Mesenchymal stem cell (in vitro differentiated cells and primary cell): Measurements from ENCODE around the gene DIPK1A.

ENCODE experiments used
- DNase-seq: peaks from one replicate; pipeline ENCODE4 v3.0.0-alpha.2; 2013
- H2AFZ ChIP-seq: one replicate; pipeline ENCODE4 v1.6.1; 2013; ENCODE audit warnings: low read depth, mild to moderate bottlenecking, control low read depth, inconsistent platforms, low read length, moderate library complexity
- H2AK5ac ChIP-seq: 2 replicates; pipeline ENCODE4 v1.6.1; 2013; ENCODE audit warnings: low read length, moderate library complexity, mild to moderate bottlenecking, inconsistent platforms; ENCODE audit not compliant: severe bottlenecking
- H2BK120ac ChIP-seq: one replicate; pipeline ENCODE4 v1.6.1; 2013; ENCODE audit warnings: low read depth, mild to moderate bottlenecking, inconsistent platforms, low read length, moderate library complexity
- H2BK12ac ChIP-seq, 2 experiments: one replicate each; pipeline ENCODE4 v1.6.1; 2013; ENCODE audit warnings: inconsistent platforms in 2 of 2, low read length in 2 of 2, mild to moderate bottlenecking in 2 of 2, moderate library complexity in 2 of 2, control low read depth in 1 of 2
- H2BK15ac ChIP-seq: one replicate; pipeline ENCODE4 v1.6.1; 2013; ENCODE audit warnings: mild to moderate bottlenecking, low read depth, inconsistent platforms; ENCODE audit not compliant: poor library complexity, severe bottlenecking
- H2BK5ac ChIP-seq: 2 replicates; pipeline ENCODE4 v1.6.1; 2013; ENCODE audit warnings: low read depth, mild to moderate bottlenecking, low read length, control low read depth, inconsistent platforms; ENCODE audit not compliant: poor library complexity, severe bottlenecking
- H3K14ac ChIP-seq, 2 experiments: one replicate each; pipeline ENCODE4 v1.6.1; 2013; ENCODE audit warnings: inconsistent platforms in 2 of 2, low read length in 2 of 2, control low read depth in 1 of 2, mild to moderate bottlenecking in 1 of 2, moderate library complexity in 1 of 2
- H3K18ac ChIP-seq, 2 experiments: one replicate each; pipeline ENCODE4 v1.6.1; 2013; ENCODE audit warnings: inconsistent platforms in 2 of 2, low read length in 2 of 2, control low read depth in 1 of 2, low read depth in 1 of 2, mild to moderate bottlenecking in 1 of 2
- H3K23ac ChIP-seq, 2 experiments: one replicate each; pipeline ENCODE4 v1.6.1; 2013; ENCODE audit warnings: inconsistent platforms in 2 of 2, low read length in 2 of 2, mild to moderate bottlenecking in 2 of 2, moderate library complexity in 2 of 2, control low read depth in 1 of 2
- H3K27ac ChIP-seq: 2 replicates; pipeline ENCODE4 v1.5.1; 2013; ENCODE audit warnings: mild to moderate bottlenecking, moderate library complexity, low read length, control low read depth, inconsistent platforms; ENCODE audit not compliant: poor library complexity, severe bottlenecking
- H3K27me3 ChIP-seq, 2 experiments: 2 replicates each; pipeline versions ENCODE4 v1.6.1 to v1.7.0; 2013; ENCODE audit warnings: low read length in 2 of 2, mild to moderate bottlenecking in 2 of 2, moderate library complexity in 2 of 2, control low read depth in 1 of 2, inconsistent platforms in 1 of 2; ENCODE audit not compliant: control insufficient read depth in 1 of 2, insufficient read depth in 1 of 2
- H3K36me3 ChIP-seq, 2 experiments: 2 replicates each; pipeline versions ENCODE4 v1.6.1 to v1.7.0; 2013; ENCODE audit warnings: low read length in 2 of 2, control low read depth in 1 of 2, inconsistent platforms in 1 of 2, low read depth in 1 of 2, mild to moderate bottlenecking in 1 of 2; ENCODE audit not compliant: insufficient read depth in 2 of 2, control insufficient read depth in 1 of 2
- H3K4ac ChIP-seq, 2 experiments: one replicate each; pipeline ENCODE4 v1.6.1; 2013; ENCODE audit warnings: inconsistent platforms in 2 of 2, low read length in 2 of 2, mild to moderate bottlenecking in 2 of 2, moderate library complexity in 2 of 2, control low read depth in 1 of 2, low read depth in 1 of 2
- H3K4me1 ChIP-seq: 2 replicates; pipeline ENCODE4 v1.6.1; 2013; ENCODE audit warnings: low read depth, low read length, control low read depth; ENCODE audit not compliant: control insufficient read depth, insufficient read depth
- H3K4me2 ChIP-seq: 2 replicates; pipeline ENCODE4 v1.6.1; 2013; ENCODE audit warnings: low read length, mild to moderate bottlenecking, inconsistent platforms; ENCODE audit not compliant: poor library complexity, severe bottlenecking
- H3K4me3 ChIP-seq, 2 experiments: 2 replicates each; pipeline versions ENCODE4 v1.5.1 to v1.7.0; 2013; ENCODE audit warnings: low read length in 2 of 2, mild to moderate bottlenecking in 2 of 2, control low read depth in 1 of 2, low read depth in 1 of 2; ENCODE audit not compliant: insufficient read depth in 1 of 2
- H3K79me1 ChIP-seq: replicated peaks from 2 replicates; pipeline ENCODE4 v1.6.1; 2013; ENCODE audit warnings: mild to moderate bottlenecking, control low read depth, low read length, inconsistent platforms; ENCODE audit not compliant: poor library complexity, severe bottlenecking
- H3K9ac ChIP-seq: 2 replicates; pipeline ENCODE4 v1.7.0; 2013; ENCODE audit warnings: mild to moderate bottlenecking, low read length, moderate library complexity
- H3K9me3 ChIP-seq: 2 replicates; pipeline ENCODE4 v1.7.0; 2013; ENCODE audit warnings: mild to moderate bottlenecking, low read length; ENCODE audit not compliant: control insufficient read depth
- H4K8ac ChIP-seq: one replicate; pipeline ENCODE4 v1.6.1; 2013; ENCODE audit warnings: inconsistent platforms, mild to moderate bottlenecking, low read length, moderate library complexity
- H4K91ac ChIP-seq: one replicate; pipeline ENCODE4 v1.6.1; 2013; ENCODE audit warnings: mild to moderate bottlenecking, low read length, inconsistent platforms
- WGBS: methylation state at CpG from one replicate; pipeline ENCODE4 v1.1.7; 2013; ENCODE audit warnings: mixed read lengths; 5-methylcytosine and 5-hydroxymethylcytosine counted together

The DIPK1A gene

DNA sequence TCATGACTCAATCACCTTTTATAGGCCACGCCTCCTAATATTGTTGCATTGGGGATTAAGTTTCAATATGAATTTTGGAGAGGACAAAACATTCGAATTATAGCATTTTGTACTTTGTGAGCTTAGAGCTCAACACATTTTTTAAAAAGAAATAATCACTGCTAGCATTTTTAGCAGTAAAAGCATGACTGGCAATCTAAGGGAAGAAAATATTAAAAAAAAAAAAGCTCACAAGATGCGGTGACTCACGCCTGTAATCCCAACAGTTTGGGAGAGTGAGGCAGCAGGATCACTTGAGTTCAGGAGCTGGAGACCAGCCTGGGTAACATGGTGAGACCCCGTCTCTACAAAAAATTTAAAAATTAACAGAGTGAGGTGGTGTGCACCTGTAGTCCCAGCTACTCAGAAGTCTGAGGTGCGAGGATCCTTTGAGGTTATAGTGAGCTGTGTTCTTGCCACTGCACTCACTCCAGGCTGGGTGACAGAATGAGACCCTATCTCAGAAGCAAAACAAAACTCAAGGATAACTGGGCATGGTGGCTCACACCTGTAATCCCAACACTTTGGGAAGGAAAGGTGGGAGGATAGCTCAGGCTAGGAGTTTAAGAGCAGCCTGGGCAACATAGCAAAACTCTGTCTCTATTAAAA is 28.8 kb upstream of the DIPK1A start:
- H3K9me3 ChIP-seq = no peaks in the 10 kb centered on the region
- no peak overlapping the region for H2BK12ac ChIP-seq
- H3K4me1 ChIP-seq = no peaks in the 10 kb centered on the region
- no peak overlapping the region for H2BK15ac ChIP-seq
- no peak overlapping the region for H2AK5ac ChIP-seq
- WGBS = 92% methylated on average over 4 of the region's 6 CpGs
- H3K14ac ChIP-seq = no peak overlapping the region
- H3K27me3 ChIP-seq = no peaks in the 10 kb centered on the region
- H3K18ac ChIP-seq = no peak overlapping the region
- H3K4me2 ChIP-seq = no peak overlapping the region
- no peak overlapping the region for H3K4ac ChIP-seq
- H3K36me3 ChIP-seq = no peaks in the 10 kb centered on the region
- no peak overlapping the region for H4K91ac ChIP-seq
- no peak overlapping the region for H4K8ac ChIP-seq
- no peak overlapping the region for H3K27ac ChIP-seq
- no peak overlapping the region for H3K4me3 ChIP-seq
- H3K79me1 ChIP-seq = no peaks in the 10 kb centered on the region
- peak overlapping the region; percentile 59 for H3K9ac ChIP-seq
- no peak overlapping the region for H2BK5ac ChIP-seq
- no peak overlapping the region for H3K23ac ChIP-seq
- H2AFZ ChIP-seq = no peak overlapping the region
- DNase-seq = no peak
- H2BK120ac ChIP-seq = no peak overlapping the region

DNA sequence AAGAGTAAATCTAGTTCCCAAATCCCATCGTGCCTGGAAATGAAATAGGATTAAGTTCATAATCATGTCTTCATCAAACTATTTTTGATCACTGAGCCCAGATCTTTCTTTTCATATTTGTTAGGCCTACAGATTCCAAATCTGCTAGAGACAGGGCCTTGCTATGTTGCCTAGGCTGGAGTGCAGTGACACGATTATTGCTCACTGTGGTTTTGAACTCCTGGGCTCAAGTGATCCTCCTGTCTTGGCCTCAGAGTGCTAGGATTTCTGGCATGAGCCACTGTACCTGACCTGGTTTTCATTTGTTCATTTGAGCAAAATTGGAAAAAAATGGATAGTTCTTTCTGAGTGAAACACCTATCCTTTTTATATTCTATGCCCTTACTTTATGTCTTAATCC is 28.0 kb upstream of the DIPK1A start:
- Histone ChIP-seq H3K9ac (peak overlapping the region; percentile 59), H2AK5ac (no peak overlapping the region)
- 93% methylated on average over 2 of the region's 2 CpGs for WGBS

DNA sequence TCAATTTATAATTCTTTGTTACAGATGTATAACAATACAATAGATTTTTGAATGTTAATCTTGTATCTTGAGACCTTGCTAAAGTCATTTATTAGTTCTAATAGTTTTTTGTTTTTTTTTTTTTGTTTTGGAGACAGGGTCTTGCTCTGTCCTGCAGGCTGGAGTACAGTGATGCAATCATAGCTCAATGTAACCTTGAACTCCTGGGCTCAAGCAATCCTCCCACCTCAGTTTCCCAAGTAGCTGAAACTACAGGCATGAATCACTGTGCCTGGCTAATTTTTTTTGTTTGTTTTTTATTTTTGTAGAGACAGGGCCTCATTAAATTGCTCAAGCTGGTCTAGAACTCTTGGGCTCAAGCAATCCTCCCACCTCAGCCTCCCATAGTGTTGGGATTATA is 26.2 kb upstream of the DIPK1A start:
- Histone ChIP-seq H3K36me3 (no peaks in the 10 kb centered on the region), H3K4me3 (no peak overlapping the region), H4K91ac (no peak overlapping the region), H2BK120ac (no peak overlapping the region), H2BK5ac (no peak overlapping the region), H2AFZ (no peak overlapping the region), H3K9ac (no peak overlapping the region), H3K23ac (no peak overlapping the region), H3K18ac (no peak overlapping the region), H2AK5ac (no peak overlapping the region), H3K27me3 (no peaks in the 10 kb centered on the region), H3K27ac (no peak overlapping the region), H2BK12ac (no peak overlapping the region), H3K9me3 (no peaks in the 10 kb centered on the region), H3K14ac (no peak overlapping the region), H4K8ac (no peak overlapping the region), H3K4ac (no peak overlapping the region), H3K4me1 (no peaks in the 10 kb centered on the region), H3K4me2 (no peak overlapping the region), H3K79me1 (no peaks in the 10 kb centered on the region), H2BK15ac (no peak overlapping the region)
- DNase-seq = no peak

More for the DNA sequence above, 28.0 kb upstream of the DIPK1A start:
- H2AFZ ChIP-seq = no peak overlapping the region
- H3K14ac ChIP-seq = no peak overlapping the region
- H3K4me3 ChIP-seq = no peak overlapping the region
- H2BK12ac ChIP-seq = no peak overlapping the region
- DNase-seq = no peak
- H3K4me2 ChIP-seq = no peak overlapping the region
- H3K36me3 ChIP-seq = no peaks in the 10 kb centered on the region
- no peak overlapping the region for H3K18ac ChIP-seq
- no peak overlapping the region for H4K8ac ChIP-seq
- no peak overlapping the region for H4K91ac ChIP-seq
- no peak overlapping the region for H2BK15ac ChIP-seq
- no peak overlapping the region for H3K4ac ChIP-seq
- H3K23ac ChIP-seq = no peak overlapping the region
- no peaks in the 10 kb centered on the region for H3K79me1 ChIP-seq
- H3K9me3 ChIP-seq = no peaks in the 10 kb centered on the region
- no peak overlapping the region for H2BK5ac ChIP-seq
- no peaks in the 10 kb centered on the region for H3K27me3 ChIP-seq
- H3K27ac ChIP-seq = no peak overlapping the region
- H2BK120ac ChIP-seq = no peak overlapping the region
- no peaks in the 10 kb centered on the region for H3K4me1 ChIP-seq

DNA sequence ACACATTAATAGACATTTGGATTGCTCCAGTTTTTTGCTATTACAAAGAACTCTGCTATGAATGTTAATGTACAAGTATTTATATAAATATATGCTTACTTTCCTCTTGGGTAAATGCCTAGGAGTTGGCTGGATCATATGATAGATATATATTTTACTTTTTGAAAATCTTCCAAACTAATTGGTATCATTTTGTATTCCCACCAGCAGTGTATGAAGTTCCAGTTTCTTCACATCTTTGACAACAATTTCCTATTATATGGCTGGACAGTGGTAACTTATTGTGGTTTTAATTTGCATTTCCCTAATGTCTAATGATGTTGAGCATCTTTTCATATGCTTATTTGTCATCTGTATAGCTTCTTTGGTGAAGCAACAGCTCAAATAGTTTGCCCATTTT is 23.8 kb upstream of the DIPK1A start:
- Histone ChIP-seq H3K79me1 (no peaks in the 10 kb centered on the region), H3K4me1 (no peaks in the 10 kb centered on the region), H3K4me2 (no peak overlapping the region), H3K23ac (no peak overlapping the region), H2BK5ac (no peak overlapping the region), H4K8ac (no peak overlapping the region), H3K18ac (no peak overlapping the region), H4K91ac (no peak overlapping the region), H3K4me3 (no peak overlapping the region), H3K27me3 (no peaks in the 10 kb centered on the region), H3K14ac (no peak overlapping the region), H2BK120ac (no peak overlapping the region), H3K4ac (no peak overlapping the region), H2AFZ (no peak overlapping the region), H2BK15ac (no peak overlapping the region), H2AK5ac (no peak overlapping the region), H3K36me3 (no peaks in the 10 kb centered on the region), H3K9ac (no peak overlapping the region), H2BK12ac (no peak overlapping the region), H3K9me3 (no peaks in the 10 kb centered on the region), H3K27ac (no peak overlapping the region)
- no peak for DNase-seq
